ENCODE data around the gene CMIP.

DNA sequence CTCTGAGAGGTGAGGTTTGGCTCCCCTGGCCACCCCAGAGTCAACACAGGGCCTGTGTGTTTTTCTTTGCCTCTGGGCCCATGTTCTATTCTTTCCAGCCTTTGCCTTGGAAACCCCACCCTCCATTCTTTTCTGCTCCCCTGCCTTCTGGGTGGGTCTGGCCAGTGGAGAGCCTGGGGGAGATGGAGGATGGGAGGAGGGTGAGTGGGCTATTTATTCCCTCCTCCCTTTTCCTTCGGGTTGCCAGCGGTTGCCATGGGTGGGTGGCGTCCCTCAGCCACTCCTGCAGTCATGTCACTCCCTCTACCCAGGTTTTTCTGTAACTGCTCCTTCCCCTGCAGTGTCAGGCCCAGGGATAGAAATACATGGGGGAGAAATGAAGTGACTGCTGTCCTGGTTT, 15.5 kb downstream of the CMIP start:
- TF ChIP-seq CTCF (IDR thresholded peaks at IDR 0.05) (no peak), POLR2A (IDR thresholded peaks at IDR 0.05) (no peak)
